Fibroblast of skin of left biceps (primary cell): Measurements from ENCODE around the gene MCF2L2.

Source experiments
- DNase-seq, 2 experiments: peaks; one replicate each; pipeline ENCODE4 v3.0.0-alpha.2; 2013; ENCODE audit warnings: low read depth in 2 of 2

Gene MCF2L2

DNA sequence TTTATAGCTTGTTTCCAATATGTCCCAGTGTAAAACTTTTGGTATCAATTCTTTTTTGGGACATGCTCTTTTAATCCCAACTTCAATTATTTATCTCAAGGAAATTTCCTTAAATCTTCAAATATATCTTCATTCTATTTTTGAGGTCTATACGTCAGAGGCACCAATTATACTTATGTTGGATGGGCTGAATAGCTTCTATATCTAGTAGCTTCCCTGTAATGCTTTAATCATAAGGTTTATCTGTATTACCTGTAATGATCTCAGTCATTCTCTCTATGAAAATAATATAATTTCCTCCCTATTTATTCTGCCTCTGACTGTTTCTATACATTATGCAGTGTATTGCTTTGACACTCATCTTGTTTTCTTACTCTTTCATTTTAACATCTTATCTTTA, 299.2 kb downstream of the MCF2L2 start:
- DNase-seq, result no peak

DNA sequence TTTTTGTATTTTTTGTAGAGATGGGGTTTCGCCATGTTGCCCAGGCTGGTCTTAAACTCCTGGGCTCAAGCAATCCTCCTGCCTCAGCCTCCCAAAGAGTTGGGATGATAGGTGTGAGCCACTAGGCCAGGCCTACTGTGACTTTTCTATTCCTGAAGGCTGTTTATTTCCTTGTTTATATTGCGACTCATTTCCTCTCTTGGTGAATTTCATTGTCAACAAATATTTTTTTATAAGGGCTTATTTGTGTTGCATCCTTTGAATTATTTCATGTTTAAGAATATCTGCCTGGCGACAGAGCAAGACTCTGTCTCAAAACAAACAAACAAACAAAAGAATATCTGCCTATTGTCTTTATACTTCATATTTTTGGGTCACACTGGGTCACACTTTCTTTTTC, 299.7 kb downstream of the MCF2L2 start:
- DNase-seq, result no peak
